22Rv1 (cell line): ENCODE results near the gene SEMA5A.

Experiments used
- CTCF ChIP-seq: fragments of 450-650 bp; IDR thresholded peaks from 2 replicates; pipeline ENCODE4 v1.5.1; 2017; ENCODE audit warnings: mild to moderate bottlenecking
- ZFX ChIP-seq: fragments of 450-650 bp; IDR thresholded peaks from 2 replicates; pipeline ENCODE4 v1.6.1; 2017; ENCODE audit warnings: antibody characterized with exemption, borderline replicate concordance

- TF ChIP-seq CTCF: no peak
- TF ChIP-seq ZFX: no peak
Measured at GRCh38 chr5:9555961-9556360, 10.1 kb upstream of the SEMA5A start.
